Neuron (in vitro differentiated cells): Measurements from ENCODE around the gene OPRM1.

ENCODE experiments used
- H2AFZ ChIP-seq: one replicate; pipeline ENCODE4 v1.6.1; 2013; ENCODE audit warnings: low read depth, mild to moderate bottlenecking, inconsistent platforms, low read length, moderate library complexity
- H3K27me3 ChIP-seq: one replicate; pipeline ENCODE4 v1.6.1; 2013; ENCODE audit warnings: low read length; ENCODE audit not compliant: insufficient read depth
- H3K36me3 ChIP-seq: one replicate; pipeline ENCODE4 v1.6.1; 2013; ENCODE audit warnings: low read length; ENCODE audit not compliant: insufficient read depth
- H3K4me1 ChIP-seq: one replicate; pipeline ENCODE4 v1.6.1; 2013; ENCODE audit warnings: low read length; ENCODE audit not compliant: insufficient read depth
- H3K4me3 ChIP-seq: 2 replicates; pipeline ENCODE4 v1.5.1; 2013; ENCODE audit warnings: mild to moderate bottlenecking, low read length, moderate library complexity
- H3K9me3 ChIP-seq: one replicate; pipeline ENCODE4 v1.6.1; 2013; ENCODE audit warnings: low read length

The OPRM1 gene

DNA sequence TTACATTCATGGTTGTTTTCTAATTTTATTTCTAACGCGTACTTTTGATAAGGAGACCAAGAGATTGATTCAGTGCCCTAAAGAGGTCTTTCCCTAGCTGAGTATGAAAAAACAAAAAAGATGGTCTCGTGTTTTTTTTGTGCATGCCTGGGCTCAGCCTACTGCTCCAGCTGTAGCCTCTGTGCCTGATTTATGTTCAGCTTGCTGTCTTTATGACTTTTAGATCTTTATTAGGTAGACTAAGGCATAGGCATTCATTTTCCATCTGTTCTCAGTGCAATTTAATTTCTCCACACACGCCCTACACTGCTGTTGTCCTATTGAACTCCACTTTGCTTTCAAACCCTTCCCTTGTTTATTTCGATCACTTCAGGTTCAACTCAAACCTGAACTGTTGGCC is 56.5 kb downstream of the OPRM1 start:
- Histone ChIP-seq H3K9me3 (no peaks in the 10 kb centered on the region), H2AFZ (no peak overlapping the region), H3K36me3 (no peaks in the 10 kb centered on the region), H3K4me3 (no peak overlapping the region), H3K27me3 (no peaks in the 10 kb centered on the region), H3K4me1 (no peaks in the 10 kb centered on the region)

- H3K4me1 ChIP-seq: no peaks in the 10 kb centered on the region
- no peak overlapping the region for H2AFZ ChIP-seq
- H3K9me3 ChIP-seq: no peaks in the 10 kb centered on the region
These were observed 57.3 kb downstream of the OPRM1 start for GRCh38 chr6:154096316-154096715.

DNA sequence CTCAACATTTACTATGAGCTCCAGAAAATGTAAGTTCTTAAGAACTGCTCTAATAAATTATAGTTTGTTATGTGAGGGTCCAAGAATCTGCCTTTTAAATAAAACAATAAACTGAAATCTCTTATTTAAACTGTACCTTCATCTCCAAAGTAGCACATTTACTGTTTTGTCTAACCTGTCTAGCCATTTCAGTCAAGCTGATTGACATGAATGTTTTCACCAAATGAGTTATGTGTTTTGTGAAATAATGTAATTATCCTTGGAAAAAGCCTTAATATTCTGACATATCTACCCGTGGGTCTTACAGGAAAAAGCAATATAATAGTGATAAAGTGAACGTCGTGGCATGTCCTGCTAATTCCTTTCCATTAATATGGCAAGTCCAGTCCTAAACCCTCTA is 57.8 kb downstream of the OPRM1 start:
- H3K9me3 ChIP-seq: no peaks in the 10 kb centered on the region
- H2AFZ ChIP-seq: no peak overlapping the region
- H3K36me3 ChIP-seq: no peaks in the 10 kb centered on the region
- H3K27me3 ChIP-seq: no peaks in the 10 kb centered on the region
- H3K4me3 ChIP-seq: no peak overlapping the region
- no peaks in the 10 kb centered on the region for H3K4me1 ChIP-seq

More at GRCh38 chr6:154096316-154096715, 57.3 kb downstream of the OPRM1 start:
- no peaks in the 10 kb centered on the region for H3K27me3 ChIP-seq
- H3K4me3 ChIP-seq: no peak overlapping the region
- H3K36me3 ChIP-seq: no peaks in the 10 kb centered on the region

GRCh38 chr6:154099211-154099610 is 60.2 kb downstream of the OPRM1 start:
- H3K9me3 ChIP-seq: no peaks in the 10 kb centered on the region
- H3K27me3 ChIP-seq: no peaks in the 10 kb centered on the region
- H3K36me3 ChIP-seq: no peaks in the 10 kb centered on the region
- H3K4me1 ChIP-seq: no peaks in the 10 kb centered on the region
- no peak overlapping the region for H3K4me3 ChIP-seq
- H2AFZ ChIP-seq: no peak overlapping the region

GRCh38 chr6:154106251-154106650 is 67.2 kb downstream of the OPRM1 start:
- Histone ChIP-seq H2AFZ (no peak overlapping the region), H3K4me3 (no peak overlapping the region), H3K36me3 (no peaks in the 10 kb centered on the region), H3K9me3 (no peaks in the 10 kb centered on the region), H3K27me3 (no peaks in the 10 kb centered on the region), H3K4me1 (no peaks in the 10 kb centered on the region)

DNA sequence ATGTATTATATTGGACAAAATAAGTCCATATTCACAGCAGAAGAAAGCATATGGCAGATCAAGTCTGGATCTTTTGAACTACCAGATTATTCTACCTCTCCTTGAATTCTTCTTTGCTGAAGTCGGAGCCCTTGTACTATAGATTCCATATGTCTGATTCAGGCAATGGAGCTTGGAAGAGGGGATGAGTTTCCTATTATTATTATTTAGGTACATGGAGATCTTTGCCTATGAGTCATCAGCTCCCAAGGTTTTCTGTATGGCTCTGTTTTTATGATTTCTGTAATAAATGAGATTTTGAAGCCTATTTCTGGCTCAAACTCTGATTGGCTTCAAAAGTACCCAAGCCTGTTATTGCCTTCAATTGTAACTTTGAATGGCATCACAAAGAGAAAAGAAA is 72.0 kb downstream of the OPRM1 start:
- Histone ChIP-seq H3K27me3 (no peaks in the 10 kb centered on the region), H3K4me1 (no peaks in the 10 kb centered on the region), H3K9me3 (no peaks in the 10 kb centered on the region), H2AFZ (no peak overlapping the region), H3K36me3 (no peaks in the 10 kb centered on the region), H3K4me3 (no peak overlapping the region)

DNA sequence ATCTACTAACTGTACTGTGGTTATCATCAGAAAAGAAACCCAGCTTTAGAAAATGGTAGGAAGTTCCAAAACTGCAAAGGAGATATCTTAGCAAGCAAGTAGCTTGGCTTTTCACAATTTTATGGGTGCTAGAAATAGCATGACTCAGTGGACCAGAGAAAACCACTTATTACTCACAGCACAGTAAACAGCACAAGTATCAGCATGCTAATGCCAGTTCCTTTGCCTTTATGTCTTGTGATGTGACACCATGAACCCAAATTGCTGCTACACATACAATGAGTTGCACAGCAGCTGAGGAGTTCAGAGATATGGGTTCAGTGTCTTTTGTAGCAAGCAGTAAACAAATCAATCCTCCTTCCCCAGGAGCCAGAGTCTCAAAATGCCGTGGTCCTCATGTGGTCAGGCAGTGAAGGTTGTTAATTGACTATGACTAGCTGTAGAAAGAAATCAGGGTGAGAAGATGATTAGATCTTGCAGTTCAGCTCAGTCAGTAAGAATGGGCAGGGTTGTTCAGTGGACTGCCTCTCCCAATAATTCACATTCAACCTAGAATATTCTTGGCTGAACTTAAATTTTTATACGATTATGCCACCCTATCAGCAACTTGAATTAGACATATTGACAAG is 73.3 kb downstream of the OPRM1 start:
- H3K4me1 ChIP-seq: no peaks in the 10 kb centered on the region
- H3K4me3 ChIP-seq: no peak overlapping the region
- H3K36me3 ChIP-seq: no peaks in the 10 kb centered on the region
- no peaks in the 10 kb centered on the region for H3K9me3 ChIP-seq
- H3K27me3 ChIP-seq: no peaks in the 10 kb centered on the region
- H2AFZ ChIP-seq: no peak overlapping the region

GRCh38 chr6:154113392-154113791 is 74.4 kb downstream of the OPRM1 start:
- Histone ChIP-seq H3K4me3 (no peak overlapping the region), H2AFZ (no peak overlapping the region), H3K27me3 (no peaks in the 10 kb centered on the region), H3K4me1 (no peaks in the 10 kb centered on the region), H3K36me3 (no peaks in the 10 kb centered on the region), H3K9me3 (no peaks in the 10 kb centered on the region)

DNA sequence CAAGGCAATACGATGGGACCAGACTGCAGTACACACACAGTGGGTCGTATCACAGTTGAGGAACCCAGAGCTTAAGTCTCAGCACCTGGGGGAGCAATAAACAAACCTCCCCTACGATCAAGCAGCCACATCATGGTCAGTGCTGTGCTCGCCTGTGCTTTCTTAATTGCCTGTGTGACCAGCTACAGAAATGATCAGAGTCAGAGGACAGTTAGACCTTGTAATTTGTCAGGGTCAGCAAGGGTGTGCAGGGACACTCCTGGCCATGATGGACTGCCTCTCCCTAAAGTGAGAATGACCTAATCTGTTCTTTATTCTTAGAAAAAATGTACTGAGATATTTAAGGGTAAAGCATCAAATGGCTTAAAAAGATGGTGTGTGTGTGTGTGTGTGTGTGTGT is 78.4 kb downstream of the OPRM1 start:
- H3K27me3 ChIP-seq: no peaks in the 10 kb centered on the region
- H3K9me3 ChIP-seq: no peaks in the 10 kb centered on the region
- no peak overlapping the region for H2AFZ ChIP-seq
- no peaks in the 10 kb centered on the region for H3K4me1 ChIP-seq
- H3K36me3 ChIP-seq: no peaks in the 10 kb centered on the region
- H3K4me3 ChIP-seq: no peak overlapping the region

DNA sequence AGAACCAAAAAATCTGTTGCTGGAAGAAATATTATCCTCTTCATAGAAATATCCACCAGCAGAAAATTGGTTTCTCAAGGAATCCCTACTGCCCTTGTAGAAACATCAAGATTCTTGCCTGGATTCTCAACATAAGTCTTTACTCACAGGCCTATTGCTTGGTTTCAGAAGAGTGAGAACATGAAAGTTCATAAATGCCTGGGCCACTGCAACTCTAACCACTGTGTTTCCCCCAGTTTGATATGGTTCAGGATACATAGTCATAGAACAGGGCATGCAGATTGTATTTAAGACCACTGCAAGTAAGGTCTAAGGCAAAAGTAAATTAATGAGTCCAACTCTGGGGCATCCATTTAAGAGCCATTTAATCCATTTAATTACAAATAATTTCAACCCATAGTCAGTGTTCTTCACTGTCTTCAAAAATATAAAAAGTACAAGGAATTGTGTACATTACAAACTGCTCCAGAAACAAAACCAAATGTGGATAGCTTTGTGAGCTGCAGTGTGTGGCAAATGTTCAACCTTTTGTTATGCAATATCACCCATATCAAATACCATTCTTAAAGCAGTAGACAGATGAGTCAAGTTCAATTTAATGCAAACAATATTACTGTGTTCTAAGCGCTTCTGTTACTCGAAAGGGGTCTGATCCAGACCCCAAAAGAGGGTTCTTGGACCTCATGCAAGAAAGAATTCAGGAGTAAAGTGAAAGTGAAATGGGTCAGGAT is 83.3 kb downstream of the OPRM1 start:
- Histone ChIP-seq H2AFZ (no peak overlapping the region), H3K4me1 (no peaks in the 10 kb centered on the region), H3K36me3 (no peaks in the 10 kb centered on the region), H3K27me3 (no peaks in the 10 kb centered on the region), H3K9me3 (no peaks in the 10 kb centered on the region), H3K4me3 (no peak overlapping the region)

DNA sequence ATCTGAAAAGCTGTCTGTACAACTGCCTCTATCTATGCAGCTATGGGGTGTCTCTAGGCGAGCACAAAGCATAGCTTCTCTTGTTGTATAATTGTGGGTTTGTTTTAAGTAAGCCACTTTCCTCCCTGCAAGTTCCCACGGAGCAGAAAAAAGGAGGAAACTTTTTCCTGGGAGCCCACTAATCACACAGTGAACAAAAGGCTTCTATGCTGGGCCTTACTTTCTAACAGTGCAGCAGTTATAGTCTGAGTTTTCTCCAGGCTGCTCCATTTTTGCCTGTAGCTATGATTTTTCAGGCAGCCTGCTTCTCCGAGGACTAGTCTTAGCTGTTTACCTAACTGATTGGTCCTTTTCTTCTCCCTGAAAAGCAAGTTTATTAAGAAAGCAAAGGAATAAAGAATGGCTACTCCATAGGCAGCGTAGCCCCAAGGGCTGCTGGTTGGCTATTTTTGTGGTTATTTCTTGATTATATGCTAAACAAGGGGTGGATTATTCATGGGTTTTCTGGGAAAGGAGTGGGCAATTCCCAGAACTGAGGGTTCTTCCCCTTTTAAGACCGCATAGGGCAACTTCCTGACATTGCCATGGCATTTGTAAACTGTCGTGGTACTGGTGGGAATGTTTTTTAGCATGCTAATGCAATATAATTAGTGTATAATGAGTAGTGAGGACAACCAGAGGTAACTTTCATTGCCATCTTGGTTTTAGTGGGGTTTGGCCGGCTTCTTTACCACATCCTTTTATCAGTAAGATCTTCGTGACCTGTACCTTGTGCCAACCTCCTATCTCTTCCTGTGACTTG is 84.3 kb downstream of the OPRM1 start:
- Histone ChIP-seq H3K27me3 (no peaks in the 10 kb centered on the region), H3K4me1 (no peaks in the 10 kb centered on the region), H3K9me3 (no peaks in the 10 kb centered on the region), H2AFZ (no peak overlapping the region), H3K4me3 (no peak overlapping the region), H3K36me3 (no peaks in the 10 kb centered on the region)

DNA sequence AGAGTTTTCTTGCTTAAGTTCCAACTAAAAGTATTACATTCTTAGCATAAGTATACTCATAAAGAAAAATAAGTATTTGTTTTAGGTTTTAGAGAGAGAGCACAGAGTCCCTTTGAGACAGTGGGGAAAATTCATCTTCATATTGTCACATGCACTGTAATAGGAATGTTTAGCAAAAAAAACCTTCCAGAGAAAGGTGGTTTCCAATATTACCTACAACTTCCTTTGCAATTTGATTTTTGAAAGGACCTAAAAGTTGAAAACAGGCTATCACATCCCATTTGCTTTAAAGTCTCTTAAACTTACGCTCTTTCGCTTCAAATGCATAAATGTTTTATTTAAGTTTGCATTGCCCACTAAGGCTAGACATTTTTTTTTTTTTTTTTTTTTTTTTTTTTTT is 86.4 kb downstream of the OPRM1 start:
- Histone ChIP-seq H3K9me3 (no peaks in the 10 kb centered on the region), H2AFZ (no peak overlapping the region), H3K27me3 (no peaks in the 10 kb centered on the region)

GRCh38 chr6:154127657-154128056 is 88.6 kb downstream of the OPRM1 start:
- peaks cover 3% of the 10 kb centered on the region for H3K4me1 ChIP-seq
- H3K36me3 ChIP-seq: no peaks in the 10 kb centered on the region
- H3K27me3 ChIP-seq: no peaks in the 10 kb centered on the region
- no peak overlapping the region for H3K4me3 ChIP-seq
- no peak overlapping the region for H2AFZ ChIP-seq
- no peaks in the 10 kb centered on the region for H3K9me3 ChIP-seq

More for the DNA sequence above, 86.4 kb downstream of the OPRM1 start:
- no peaks in the 10 kb centered on the region for H3K4me1 ChIP-seq
- no peaks in the 10 kb centered on the region for H3K36me3 ChIP-seq
- no peak overlapping the region for H3K4me3 ChIP-seq
